Measurements from ENCODE around the gene FAM3D.

FAM3D gene

DNA sequence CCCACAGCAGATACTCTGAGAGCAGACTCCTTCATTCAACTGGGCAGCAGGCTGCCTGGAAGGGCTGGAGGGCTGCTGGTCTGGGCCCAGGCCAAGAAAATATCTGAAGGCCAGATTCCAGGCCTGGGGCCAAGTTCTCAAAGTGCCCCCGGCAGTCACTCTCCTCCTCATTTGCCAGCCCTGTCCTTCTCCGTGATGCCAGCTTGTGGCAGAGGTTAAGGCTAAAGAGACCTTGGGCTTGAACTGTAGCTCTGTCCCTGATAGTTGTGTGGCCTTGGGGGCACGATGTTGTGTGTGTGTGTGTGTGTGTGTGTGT lies 39.0 kb downstream of the FAM3D start:
- no peak overlapping the region for H3K4me3 ChIP-seq (ENCODE audit: control insufficient read depth, low read depth, low read length)
- TF ChIP-seq, protein P1, sequence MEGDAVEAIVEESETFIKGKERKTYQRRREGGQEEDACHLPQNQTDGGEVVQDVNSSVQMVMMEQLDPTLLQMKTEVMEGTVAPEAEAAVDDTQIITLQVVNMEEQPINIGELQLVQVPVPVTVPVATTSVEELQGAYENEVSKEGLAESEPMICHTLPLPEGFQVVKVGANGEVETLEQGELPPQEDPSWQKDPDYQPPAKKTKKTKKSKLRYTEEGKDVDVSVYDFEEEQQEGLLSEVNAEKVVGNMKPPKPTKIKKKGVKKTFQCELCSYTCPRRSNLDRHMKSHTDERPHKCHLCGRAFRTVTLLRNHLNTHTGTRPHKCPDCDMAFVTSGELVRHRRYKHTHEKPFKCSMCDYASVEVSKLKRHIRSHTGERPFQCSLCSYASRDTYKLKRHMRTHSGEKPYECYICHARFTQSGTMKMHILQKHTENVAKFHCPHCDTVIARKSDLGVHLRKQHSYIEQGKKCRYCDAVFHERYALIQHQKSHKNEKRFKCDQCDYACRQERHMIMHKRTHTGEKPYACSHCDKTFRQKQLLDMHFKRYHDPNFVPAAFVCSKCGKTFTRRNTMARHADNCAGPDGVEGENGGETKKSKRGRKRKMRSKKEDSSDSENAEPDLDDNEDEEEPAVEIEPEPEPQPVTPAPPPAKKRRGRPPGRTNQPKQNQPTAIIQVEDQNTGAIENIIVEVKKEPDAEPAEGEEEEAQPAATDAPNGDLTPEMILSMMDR (IDR thresholded peaks at IDR 0.05; ENCODE audit: control insufficient read depth, insufficient read depth, low read depth, low read length, missing control alignments) = no peak
- no peak for DNase-seq (ENCODE audit: low read depth)

DNA sequence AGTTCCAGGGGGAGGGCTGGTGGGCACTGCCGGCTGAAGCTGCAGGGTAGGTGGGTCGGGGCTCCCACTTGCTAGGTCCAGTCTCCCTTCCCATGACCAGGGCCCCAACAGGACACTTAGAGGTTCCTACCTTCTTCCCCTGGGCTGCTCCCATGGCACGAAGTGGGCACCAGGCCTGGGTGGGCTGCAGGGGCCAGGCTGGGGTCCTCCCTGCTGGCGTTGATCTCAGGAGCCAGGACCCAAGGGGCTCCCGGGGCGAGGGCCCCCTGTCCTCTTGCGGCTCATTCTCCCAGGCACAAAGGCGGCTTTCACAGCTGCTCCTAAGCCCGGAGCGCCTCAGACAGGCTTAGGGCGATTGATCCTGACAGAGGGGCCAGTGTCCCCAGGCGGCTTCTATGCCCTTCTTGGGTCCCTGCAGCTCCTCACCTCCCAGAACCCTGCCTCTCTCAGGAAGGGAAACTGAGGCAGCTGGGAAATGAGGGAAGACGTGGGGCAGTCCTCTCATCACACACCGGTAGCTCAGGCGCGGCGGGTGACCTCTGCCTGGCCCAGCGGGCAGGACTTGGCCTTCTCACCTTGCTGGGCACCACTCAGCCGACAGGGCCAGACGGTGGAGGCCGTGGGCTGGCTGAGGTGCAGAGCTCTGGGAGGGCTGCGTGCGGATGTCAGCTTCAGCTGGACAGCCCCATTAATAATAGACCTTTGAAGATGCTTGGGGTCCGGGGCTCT lies 39.6 kb downstream of the FAM3D start:
- no peak overlapping the region for H3K4me3 ChIP-seq (ENCODE audit: control insufficient read depth, low read depth, low read length)
- DNase-seq (ENCODE audit: low read depth) = no peak
- TF ChIP-seq, protein P1 (IDR thresholded peaks at IDR 0.05; ENCODE audit: control insufficient read depth, insufficient read depth, low read depth, low read length, missing control alignments) = no peak

DNA sequence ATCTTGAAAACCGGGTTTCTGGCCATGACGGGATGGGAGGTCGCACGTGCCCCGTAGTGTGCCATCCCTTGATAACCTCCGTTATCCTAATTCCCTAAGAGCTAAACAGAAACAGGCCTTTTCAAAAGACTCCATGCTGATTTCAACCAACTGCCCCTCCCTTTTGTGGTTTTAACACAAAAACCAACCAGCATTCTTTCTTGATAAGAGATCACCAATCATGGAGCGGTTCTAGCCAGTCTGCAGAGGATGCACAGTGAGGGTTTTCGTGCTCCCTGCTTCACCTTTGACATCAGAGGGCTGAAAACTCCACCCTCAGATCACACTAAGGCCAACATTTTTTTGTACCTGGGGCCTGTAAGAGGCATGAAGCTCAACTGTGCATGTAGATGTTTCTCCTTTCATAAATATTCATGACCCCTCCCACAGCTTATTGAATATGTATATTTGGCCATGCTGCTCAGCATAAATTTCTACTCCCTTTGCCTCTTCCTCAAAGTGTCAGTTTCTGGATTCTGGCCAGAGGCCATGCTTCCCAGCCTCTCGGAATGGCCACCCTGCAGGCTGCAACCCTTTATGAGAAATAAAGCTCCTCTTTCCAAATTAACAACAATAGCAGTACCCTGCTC lies 41.3 kb downstream of the FAM3D start:
- H3K4me3 ChIP-seq (ENCODE audit: control insufficient read depth, low read depth, low read length) = no peak overlapping the region
- TF ChIP-seq, protein P1 (IDR thresholded peaks at IDR 0.05; ENCODE audit: control insufficient read depth, insufficient read depth, low read depth, low read length, missing control alignments) = no peak
- no peak for DNase-seq (ENCODE audit: low read depth)

DNA sequence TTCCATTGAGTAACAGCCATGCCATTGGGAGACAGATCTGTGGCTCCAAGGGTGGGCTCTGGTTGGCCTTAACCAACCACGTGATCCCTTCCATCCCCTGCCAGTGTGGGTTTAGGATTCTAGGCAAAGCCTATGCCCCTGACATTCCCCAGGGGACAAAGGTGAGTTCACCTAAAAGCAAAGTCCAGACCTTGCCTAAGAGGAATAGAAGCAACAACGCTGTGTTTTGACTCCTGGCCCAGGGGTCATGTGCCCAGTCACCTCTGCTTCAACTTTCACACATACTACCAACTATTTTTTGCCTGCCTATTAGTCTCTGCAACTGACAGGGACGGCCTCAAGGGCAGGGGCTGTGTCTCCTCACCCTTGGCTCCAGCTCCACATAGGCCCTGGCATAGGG lies 42.0 kb downstream of the FAM3D start:
- DNase-seq (ENCODE audit: low read depth) = no peak
- TF ChIP-seq, protein P1 (IDR thresholded peaks at IDR 0.05; ENCODE audit: control insufficient read depth, insufficient read depth, low read depth, low read length, missing control alignments) = no peak
- no peak overlapping the region for H3K4me3 ChIP-seq (ENCODE audit: control insufficient read depth, low read depth, low read length)

DNA sequence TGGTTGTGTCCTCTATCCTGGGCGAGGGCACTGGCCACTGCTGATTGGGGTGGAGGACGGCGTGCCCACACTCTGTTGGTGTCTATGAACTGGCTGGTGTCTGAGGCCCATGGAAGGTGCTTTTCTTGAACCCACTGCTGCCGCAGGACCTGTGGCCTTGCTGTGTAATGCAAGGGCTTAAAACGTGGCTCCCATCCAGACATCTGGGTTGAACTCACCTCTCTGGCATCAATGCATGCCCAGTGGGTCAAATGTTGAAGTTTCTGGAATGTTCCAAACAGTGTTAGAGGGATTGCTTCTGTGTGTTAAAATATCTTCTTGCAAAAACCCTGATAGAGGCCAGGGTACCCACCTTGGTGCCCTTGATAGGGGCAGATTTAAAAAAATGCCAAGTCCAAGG lies 42.6 kb downstream of the FAM3D start:
- TF ChIP-seq, protein P1 (IDR thresholded peaks at IDR 0.05; ENCODE audit: control insufficient read depth, insufficient read depth, low read depth, low read length, missing control alignments) = no peak
- DNase-seq (ENCODE audit: low read depth) = no peak
- no peak overlapping the region for H3K4me3 ChIP-seq (ENCODE audit: control insufficient read depth, low read depth, low read length)

DNA sequence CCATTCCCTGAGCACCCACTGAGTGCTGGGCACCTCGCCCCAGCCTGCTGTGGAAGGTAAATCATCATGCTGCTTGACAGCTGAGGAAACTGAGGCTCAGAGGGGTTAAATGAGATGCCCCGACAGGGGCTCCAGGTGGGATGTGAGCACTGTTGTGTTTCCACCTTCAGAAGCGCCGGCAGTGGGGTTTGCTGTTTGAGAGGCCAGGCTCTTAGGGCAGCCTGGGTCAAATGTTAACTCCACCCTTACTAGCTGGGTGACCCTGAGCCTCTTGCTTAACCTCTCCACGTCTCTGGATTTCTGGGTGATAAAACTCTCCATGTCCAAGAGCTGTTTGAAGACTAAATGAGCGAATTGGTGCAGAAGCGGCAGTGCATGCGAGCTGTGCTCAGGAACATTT lies 43.1 kb downstream of the FAM3D start:
- TF ChIP-seq, protein P1 (IDR thresholded peaks at IDR 0.05; ENCODE audit: control insufficient read depth, insufficient read depth, low read depth, low read length, missing control alignments) = no peak

More for the DNA sequence above, 43.1 kb downstream of the FAM3D start:
- no peak overlapping the region for H3K4me3 ChIP-seq (ENCODE audit: control insufficient read depth, low read depth, low read length)
- no peak for DNase-seq (ENCODE audit: low read depth)

Measured in AG09309 (cell line).